NCI-H345 treated with DMSO at 0.1 percent for 48 hours (cell line): ENCODE measurements around the gene NUDC.
"Not testable (repeated sequence)": the region's sequence is repeated elsewhere in the genome, so short reads cannot be mapped to it uniquely, and the experiment has no call there.

Experiments
- DNase-seq: peaks from one replicate; lab custom pipeline; 2025; ENCODE audit not compliant: unreplicated experiment; lab: John Stamatoyannopoulos, UW

NUDC gene

GRCh38 chr1:26921540-26922430, at the start of gene NUDC:
TSS of gene NUDC (plus strand) at chr1:26921743. CDS start at chr1:26921849, 106 bp downstream.
- DNase-seq = peak; percentile 93

GRCh38 chr1:26873097-26873496, 48.4 kb upstream of the NUDC start:
- not testable (repeated sequence) for DNase-seq

GRCh38 chr1:26874896-26875295, 46.6 kb upstream of the NUDC start:
- DNase-seq = no peak

GRCh38 chr1:26877326-26877725, 44.2 kb upstream of the NUDC start:
- DNase-seq = no peak

GRCh38 chr1:26879793-26880192, 41.8 kb upstream of the NUDC start:
- DNase-seq = no peak

- not testable (repeated sequence) for DNase-seq
Observed at GRCh38 chr1:26881611-26882010, 39.9 kb upstream of the NUDC start.

- DNase-seq = no peak
Observed at GRCh38 chr1:26882696-26883463, 38.7 kb upstream of the NUDC start.

GRCh38 chr1:26887125-26887524, 34.4 kb upstream of the NUDC start:
- no peak for DNase-seq

- DNase-seq = no peak
Observed at GRCh38 chr1:26888231-26888630, 33.3 kb upstream of the NUDC start.

GRCh38 chr1:26889551-26890466, 31.7 kb upstream of the NUDC start, which contains the start of gene GPN2:
TSS of gene GPN2 (minus strand) at chr1:26890283. CDS start at chr1:26890096, 187 bp downstream.
- DNase-seq = peak; percentile 65

GRCh38 chr1:26890467-26890796, 31.1 kb upstream of the NUDC start:
- DNase-seq = no peak

- DNase-seq = no peak
Observed at GRCh38 chr1:26894263-26894662, 27.3 kb upstream of the NUDC start.

- DNase-seq = no peak
Observed at GRCh38 chr1:26897351-26897750, 24.2 kb upstream of the NUDC start.

- DNase-seq = peak; percentile 90
Observed at GRCh38 chr1:26900001-26900814, 21.3 kb upstream of the NUDC start, which contains the start of gene GPATCH3. TSS of gene GPATCH3 (minus strand) at chr1:26900467. CDS start at chr1:26900442, 25 bp downstream.

GRCh38 chr1:26900815-26901511, 20.6 kb upstream of the NUDC start:
- DNase-seq = no peak

- no peak for DNase-seq
Observed at GRCh38 chr1:26907071-26907917, 14.2 kb upstream of the NUDC start.

- no peak for DNase-seq
Observed at GRCh38 chr1:26909951-26910342, 11.6 kb upstream of the NUDC start.

- no peak for DNase-seq
Observed at GRCh38 chr1:26910343-26911160, 11.0 kb upstream of the NUDC start.
